Effector CD8-positive, alpha-beta T cell (primary cell): ENCODE data around the gene PRKCZ.
A peak's percentile ranks its signal among the peaks of the same experiment; 100 is the strongest.

ENCODE experiments used
- DNase-seq: peaks from one replicate; lab custom pipeline; 2025; lab: John Stamatoyannopoulos, UW
- total RNA-seq, 4 experiments: gene quantifications; one replicate each; lab custom pipeline; 2026; lab: John Stamatoyannopoulos, UW

Gene PRKCZ
- 34.2 to 43.7 (median 40.0) reads per million in 4 experiments for total RNA-seq

GRCh38 chr1:2049718-2050431 is at the start of gene PRKCZ:
TSS of gene PRKCZ (plus strand) at chr1:2050411. CDS start at chr1:2050631, 220 bp downstream.
- peak; percentile 93 for DNase-seq

DNA sequence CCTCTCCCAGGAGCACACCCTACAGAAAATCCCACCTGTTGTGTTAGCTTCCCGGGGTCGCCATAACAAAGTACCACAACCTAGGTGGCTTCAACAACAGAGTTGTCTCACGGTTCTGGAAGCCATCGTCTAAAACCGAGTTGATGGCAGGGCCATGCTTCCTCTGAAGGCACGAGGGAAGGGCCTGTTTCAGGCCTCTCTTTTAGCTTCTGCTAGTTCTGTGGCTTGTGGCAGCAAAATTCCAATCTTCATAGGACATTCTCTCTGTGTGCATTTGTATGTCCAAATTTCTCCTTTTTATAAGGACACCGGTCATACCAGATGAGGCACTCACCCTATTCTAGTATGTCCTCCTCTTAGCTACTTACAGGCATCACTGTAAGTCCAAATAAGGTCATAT is 49.8 kb upstream of the PRKCZ start:
- DNase-seq, result no peak

- no peak for DNase-seq
Measured at GRCh38 chr1:2000850-2001249, 49.4 kb upstream of the PRKCZ start.

DNA sequence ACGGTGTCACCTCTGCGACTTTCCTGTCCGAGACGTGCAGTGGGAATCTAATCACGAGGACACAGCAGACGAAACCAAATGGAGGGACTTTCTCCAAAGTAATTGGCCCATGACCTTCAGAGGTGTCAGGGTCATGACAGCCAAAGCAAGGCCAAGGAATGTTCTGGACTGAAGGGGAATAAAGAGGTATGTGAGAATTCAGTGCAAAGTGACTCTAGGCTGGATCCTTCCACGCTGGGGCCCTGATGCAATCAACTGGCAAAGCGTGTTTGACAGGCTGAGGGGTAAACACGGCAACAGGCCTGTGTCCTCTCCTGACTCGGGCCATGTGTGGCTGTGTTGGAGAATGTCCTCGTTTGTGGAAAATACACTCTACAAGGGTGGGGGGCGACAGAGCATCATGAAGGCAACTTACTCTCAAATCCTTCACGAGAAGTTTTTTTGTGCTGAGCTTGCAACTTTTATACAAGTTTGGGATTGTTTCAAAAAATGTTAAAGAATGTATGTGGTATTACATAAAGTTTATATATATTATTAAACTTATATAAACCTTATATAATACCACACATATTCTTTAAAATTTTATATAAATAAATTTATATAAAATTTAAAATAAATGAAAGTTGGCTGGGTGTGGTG is 48.3 kb upstream of the PRKCZ start:
- DNase-seq, result no peak

GRCh38 chr1:2003541-2004131 is 46.6 kb upstream of the PRKCZ start, which contains the start of gene CFAP74:
TSS of gene CFAP74 (minus strand) at chr1:2003786. CDS start at chr1:1990956, 12,830 bp downstream.
- no peak for DNase-seq

DNA sequence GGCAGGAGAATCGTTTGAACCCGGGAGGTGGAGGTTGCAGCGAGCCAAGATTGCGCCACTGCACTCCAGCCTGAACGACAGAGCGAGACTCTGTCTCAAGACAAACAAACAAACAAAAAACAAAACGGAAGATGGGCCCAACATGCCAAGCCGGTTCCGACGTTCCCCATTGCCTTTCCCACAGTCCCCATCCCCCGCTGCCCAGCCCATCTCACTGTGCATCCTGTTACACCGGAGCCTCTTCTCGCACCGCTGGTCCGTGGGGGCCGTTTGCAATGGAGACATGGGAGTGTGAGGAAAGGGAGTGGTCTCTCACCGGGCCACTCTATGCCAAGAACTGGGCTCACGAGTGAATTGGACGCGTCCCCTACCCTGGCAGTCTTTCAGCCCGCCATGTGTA is 45.4 kb upstream of the PRKCZ start:
- DNase-seq, result no peak

- DNase-seq, result no peak
Measured at GRCh38 chr1:2009101-2010053, 40.8 kb upstream of the PRKCZ start.

DNA sequence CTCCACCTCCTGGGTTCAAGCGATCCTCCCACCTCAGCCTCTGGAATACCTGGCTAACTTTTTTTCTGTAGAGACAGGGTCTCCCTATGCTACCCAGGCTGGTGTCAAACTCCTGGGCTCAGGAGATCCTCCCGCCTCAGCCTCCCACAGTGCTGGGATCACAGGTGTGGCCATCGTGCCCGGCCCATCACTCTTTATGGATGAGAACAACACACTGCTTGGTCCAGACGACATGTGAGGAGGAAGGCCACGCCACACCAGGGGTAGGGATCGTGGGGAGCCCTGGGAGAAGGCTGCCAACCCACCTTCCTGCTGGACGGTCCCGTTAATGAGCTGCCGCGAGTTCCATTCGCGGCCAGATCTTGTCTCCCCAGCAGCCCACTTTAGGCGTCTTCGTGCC is 36.0 kb upstream of the PRKCZ start:
- DNase-seq, result no peak

- no peak for DNase-seq
Measured at GRCh38 chr1:2014741-2015735, 35.2 kb upstream of the PRKCZ start.

DNA sequence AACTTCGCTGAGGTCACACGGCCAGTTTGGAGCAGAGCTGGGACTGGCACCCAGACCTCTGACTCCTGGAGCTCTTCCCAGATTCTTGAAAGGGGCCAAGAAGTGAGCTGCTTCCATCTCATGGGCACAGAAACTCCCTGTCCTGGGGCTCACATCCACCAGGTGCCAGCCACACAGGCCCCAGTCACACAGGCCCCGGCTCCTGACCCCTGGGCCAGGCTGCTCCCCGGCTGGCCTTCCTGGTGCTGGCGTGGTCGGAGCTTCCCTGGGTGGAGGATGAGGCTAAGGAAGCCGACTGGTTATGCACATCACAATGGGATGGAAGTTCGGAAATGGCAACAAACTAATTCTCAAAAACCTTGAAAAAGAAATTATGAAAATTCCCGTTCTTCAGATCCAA is 34.1 kb upstream of the PRKCZ start:
- no peak for DNase-seq

DNA sequence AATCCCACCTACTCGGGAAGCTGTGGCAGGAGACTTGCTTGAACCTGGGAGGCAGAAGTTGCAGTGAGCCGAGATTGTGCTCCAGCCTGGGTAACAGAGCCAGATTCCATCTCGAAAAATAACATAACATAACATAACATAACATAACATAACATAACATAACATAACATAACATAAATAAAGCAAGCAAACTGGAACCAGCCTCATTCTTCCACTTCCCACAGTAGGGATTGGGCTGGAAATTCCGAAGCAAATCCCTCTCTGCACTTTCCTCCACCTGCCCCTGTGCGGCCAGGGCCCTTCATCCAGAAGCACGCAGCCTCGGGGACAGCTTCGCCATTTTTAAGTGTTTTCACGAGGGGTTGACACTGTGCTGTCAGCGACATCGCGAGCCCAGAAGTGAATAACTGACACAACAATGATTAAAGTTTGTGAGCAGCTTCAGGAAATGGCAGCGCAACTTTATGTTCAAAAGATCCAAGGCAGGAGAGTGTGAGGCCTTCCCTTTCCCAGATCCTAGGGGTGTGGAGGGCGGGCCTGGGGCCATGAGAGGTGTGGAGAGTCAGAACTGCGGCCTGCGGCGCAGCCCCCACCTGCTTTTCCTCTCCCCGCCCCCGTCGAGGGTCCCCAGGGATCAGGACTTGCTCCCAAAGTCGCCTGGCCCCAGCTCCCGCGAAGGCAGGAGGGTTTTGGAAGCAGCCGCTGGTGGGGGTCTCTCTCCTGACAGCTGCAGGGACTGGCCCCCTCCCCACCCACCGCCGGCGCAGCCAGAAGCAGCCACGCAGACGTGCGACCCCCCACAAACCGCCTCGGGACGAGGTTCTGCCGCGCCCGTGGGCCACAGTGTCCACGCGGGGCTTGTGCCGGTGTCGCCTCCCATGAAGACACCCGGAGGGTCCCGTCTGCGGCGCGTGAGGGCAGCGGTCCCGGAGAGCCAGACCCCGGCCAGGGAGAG is 31.7 kb upstream of the PRKCZ start:
- no peak for DNase-seq

- no peak for DNase-seq
Measured at GRCh38 chr1:2019172-2019543, 31.1 kb upstream of the PRKCZ start, which contains the start of gene GABRD. TSS of gene GABRD (plus strand) at chr1:2019345. CDS start at chr1:2019424, 79 bp downstream.

DNA sequence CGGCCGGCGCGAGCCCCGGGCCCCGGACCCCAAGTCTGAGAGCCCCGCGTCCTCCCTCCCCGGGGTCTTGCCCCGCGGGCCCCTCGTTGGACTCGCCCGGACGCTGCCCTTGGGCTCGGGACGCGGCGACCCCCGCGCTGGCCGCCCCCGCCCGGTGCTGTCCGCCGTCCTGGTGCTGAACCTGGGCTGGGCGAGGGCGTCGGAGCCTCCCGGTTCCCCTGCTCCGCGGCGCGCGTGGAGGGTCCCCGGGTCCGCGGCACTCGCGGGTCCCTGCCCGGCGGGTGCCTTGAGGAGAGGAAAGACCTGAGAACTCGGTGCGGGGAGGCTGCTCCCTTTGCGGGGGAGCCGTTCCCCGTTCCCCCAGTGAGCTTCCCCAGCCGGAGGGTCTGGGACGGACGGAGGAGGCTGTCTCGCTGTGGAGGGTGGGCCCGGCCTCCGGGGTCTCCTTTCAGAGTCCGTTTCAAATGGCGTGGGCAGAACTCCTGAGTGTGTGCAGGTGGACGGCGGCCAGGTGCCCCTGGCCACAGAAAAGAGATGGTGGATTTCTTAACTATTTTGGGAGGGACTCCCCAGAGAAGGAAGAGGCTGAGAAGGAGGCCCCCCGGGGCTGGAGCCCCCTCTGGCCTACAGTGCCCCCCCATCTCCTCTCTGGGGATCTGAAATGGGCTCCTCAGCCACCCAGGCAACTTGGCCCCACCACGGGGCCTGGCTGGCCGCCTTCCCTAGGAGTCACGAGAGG is 30.5 kb upstream of the PRKCZ start:
- no peak for DNase-seq

- DNase-seq, result no peak
Measured at GRCh38 chr1:2020310-2020655, 29.9 kb upstream of the PRKCZ start.

DNA sequence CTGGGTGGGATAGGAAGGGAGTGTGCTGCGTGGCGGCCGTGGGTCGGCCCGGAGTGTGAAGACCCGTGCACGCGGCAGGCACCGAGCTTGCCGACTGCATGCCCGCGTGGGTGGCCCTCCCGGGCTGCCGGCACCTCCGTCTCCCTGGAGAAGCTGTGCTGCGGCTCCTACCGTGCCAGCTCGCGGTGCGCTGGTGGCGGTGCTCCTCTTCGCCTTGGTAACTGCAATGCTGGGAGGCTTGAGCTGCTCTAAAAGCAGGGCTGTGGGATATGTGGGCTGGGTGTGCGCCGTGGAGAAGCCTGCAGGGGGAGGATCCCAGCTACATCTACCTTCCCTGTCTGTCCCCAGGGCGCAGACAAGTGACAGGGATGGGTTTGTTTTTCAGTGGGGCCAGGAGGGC is 28.7 kb upstream of the PRKCZ start:
- no peak for DNase-seq

DNA sequence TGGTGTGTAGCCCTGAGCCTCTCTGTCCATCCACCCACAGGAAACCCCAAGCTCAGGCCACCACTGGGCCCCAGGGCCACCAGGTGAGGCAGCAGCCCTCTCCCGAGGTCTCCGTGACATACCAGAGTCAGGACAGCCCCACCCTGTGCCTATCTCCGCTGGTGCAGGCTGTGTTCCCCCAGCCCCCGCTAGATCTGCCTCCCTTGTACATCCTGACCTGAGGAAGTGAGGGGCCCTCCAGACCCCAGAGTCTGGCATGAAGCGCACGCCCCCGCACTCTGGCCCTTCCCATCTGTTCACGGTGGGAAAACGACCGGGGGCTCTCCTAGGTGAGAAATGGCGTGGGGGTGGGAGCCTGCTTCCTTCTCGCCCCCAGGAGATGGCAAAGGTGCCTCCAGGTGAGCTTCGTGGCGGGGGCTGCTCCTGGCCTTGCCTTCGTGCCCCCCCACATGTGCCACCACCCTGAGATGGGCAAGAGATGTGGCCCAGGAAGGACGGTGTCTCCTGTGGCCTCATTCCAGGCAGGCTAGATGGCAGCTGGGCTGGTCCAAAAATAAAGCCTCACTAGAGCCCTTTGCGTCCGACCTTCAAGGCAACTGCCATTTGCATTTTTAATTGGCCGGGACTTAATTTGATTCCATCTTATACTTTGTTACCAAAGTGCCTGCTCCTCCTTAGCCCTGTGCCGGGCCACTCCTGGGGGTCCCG is 28.0 kb upstream of the PRKCZ start:
- DNase-seq, result no peak

DNA sequence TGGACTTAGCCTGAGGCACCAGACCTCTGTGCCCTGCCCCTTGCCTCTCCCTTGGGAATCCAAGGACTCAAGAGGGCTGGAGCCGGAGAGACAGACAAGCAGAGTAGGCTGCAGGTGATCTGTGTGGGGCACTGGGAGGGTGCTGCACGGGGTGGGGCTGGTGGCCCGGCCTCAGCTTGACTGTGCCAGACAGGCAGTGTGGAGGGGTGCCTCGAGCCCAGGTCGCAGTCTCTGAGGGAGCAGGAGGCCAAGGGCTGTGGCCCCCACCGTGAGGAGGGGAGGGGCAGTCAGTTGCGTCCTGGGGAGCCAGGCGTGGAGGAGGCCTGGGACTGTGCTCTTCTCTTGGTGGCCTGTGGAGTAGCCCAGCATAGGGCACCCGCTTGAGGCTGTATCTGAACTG is 27.0 kb upstream of the PRKCZ start:
- no peak for DNase-seq

DNA sequence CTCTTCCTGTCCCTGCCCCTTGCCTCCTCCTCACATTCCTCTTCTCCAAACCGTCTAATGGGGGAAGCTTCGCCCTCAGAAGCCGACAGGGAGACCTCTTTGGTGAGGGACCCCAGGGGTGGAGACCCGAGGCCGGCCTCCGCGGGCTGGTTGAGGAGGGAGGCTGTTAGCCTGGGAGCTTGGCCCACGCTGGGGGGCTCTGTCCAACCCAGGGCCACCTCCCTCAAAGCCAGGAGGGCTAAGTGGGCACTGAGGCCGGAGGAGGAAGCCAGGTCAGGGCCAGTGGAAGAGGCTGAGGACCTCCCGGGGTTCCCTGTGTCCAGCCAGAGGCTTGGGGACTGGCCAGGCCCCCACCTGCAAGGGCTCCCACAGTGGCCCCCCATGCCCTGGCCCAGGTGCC is 25.8 kb upstream of the PRKCZ start:
- DNase-seq, result no peak
